Fibroblast of pulmonary artery (primary cell): ENCODE results near the gene NT5C3A.
"Not testable (repeated sequence)": the region's sequence is repeated elsewhere in the genome, so short reads cannot be mapped to it uniquely, and the experiment has no call there.

Experiments used
- DNase-seq: peaks from one replicate; pipeline ENCODE4 v3.0.0-alpha.2; 2010; ENCODE audit warnings: low read depth
- H3K4me3 ChIP-seq: replicated peaks from 2 replicates; pipeline ENCODE4 v1.5.1; 2011; ENCODE audit warnings: low read depth, mild to moderate bottlenecking, control low read depth, low read length, moderate library complexity
- CTCF ChIP-seq: IDR thresholded peaks from 2 replicates; pipeline ENCODE4 v1.5.1; 2011; ENCODE audit warnings: mild to moderate bottlenecking, control low read depth, low read length, inconsistent platforms; ENCODE audit errors: missing control alignments

NT5C3A gene

GRCh38 chr7:32979246-32979645, 83.3 kb downstream of the NT5C3A start:
- H3K4me3 ChIP-seq = not testable (repeated sequence)
- peak; percentile 75 for DNase-seq

DNA sequence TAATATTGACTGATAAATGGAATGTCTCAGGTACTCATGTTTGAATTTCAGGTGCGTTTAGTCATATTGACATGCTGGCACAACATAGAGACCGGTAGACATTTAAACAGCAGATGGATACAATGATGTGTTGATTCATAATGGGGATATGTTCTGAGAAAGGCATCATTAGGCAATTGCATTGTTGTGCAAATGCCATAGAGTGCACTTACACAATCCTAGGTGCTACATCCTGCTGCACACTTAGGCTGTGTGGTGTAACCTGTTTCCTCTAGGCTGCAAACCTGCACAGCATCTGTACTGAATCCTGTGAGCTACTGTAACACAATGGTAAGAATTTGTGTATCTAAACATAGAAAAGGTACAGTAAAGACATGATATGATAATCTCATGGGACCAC, 85.4 kb downstream of the NT5C3A start:
- not testable (repeated sequence) for H3K4me3 ChIP-seq
- DNase-seq = peak; percentile 44

GRCh38 chr7:32971967-32972366, 90.6 kb downstream of the NT5C3A start:
- DNase-seq, H3K4me3 ChIP-seq: not testable (repeated sequence)

- not testable (repeated sequence) for H3K4me3 ChIP-seq
- peak; percentile 10 for DNase-seq
Observed at GRCh38 chr7:32967268-32967582, 95.4 kb downstream of the NT5C3A start.

DNA sequence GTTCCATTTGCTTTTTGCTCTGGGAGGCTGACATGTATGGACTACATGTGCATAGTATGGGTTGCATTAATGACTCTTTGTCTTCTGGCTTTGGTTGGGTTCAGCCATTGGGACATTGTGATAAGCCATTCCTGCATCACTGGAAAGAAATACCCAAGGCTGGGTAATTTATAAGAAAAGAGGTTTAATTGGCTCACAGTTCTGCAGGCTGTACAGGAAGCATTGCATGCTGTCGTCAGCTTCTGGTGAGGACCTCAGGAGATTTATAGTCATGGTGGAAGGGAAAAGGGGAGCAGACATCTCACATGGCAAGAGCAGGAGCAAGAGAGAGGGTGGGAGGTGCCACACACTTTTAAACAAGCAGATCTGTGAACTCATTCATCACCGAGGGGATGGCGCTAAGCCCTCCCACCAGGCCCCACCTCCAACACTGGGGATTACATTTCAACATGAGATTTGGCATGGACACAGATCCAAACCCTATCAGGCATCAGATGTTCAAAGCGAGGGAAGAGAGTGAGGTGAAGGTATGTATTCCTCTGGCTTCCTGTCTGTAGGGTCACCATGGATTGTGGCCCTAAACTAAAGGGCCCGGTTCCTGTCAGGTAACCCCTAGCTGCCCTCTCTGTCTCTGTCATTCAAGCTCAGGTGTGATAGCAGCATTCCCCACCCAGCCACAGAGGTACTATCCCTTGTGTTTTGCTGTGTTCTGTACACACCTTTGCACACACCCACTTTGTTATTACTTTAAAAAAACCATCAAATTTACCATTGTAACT, 95.9 kb downstream of the NT5C3A start:
- H3K4me3 ChIP-seq, DNase-seq: not testable (repeated sequence)

- not testable (repeated sequence) for H3K4me3 ChIP-seq
- DNase-seq = peak; percentile 21
- peak; percentile 28 for TF ChIP-seq CTCF
Observed at GRCh38 chr7:32964461-32965159, 98.0 kb downstream of the NT5C3A start.
